T-helper 9 cell (primary cell): ENCODE measurements around the gene FAM131B.

ENCODE experiments used
- DNase-seq: peaks from one replicate; pipeline ENCODE4 v3.0.0-alpha.2; 2020

The FAM131B gene

GRCh38 chr7:143356414-143357050 lies 6.0 kb downstream of the FAM131B start:
- DNase-seq = no peak

DNA sequence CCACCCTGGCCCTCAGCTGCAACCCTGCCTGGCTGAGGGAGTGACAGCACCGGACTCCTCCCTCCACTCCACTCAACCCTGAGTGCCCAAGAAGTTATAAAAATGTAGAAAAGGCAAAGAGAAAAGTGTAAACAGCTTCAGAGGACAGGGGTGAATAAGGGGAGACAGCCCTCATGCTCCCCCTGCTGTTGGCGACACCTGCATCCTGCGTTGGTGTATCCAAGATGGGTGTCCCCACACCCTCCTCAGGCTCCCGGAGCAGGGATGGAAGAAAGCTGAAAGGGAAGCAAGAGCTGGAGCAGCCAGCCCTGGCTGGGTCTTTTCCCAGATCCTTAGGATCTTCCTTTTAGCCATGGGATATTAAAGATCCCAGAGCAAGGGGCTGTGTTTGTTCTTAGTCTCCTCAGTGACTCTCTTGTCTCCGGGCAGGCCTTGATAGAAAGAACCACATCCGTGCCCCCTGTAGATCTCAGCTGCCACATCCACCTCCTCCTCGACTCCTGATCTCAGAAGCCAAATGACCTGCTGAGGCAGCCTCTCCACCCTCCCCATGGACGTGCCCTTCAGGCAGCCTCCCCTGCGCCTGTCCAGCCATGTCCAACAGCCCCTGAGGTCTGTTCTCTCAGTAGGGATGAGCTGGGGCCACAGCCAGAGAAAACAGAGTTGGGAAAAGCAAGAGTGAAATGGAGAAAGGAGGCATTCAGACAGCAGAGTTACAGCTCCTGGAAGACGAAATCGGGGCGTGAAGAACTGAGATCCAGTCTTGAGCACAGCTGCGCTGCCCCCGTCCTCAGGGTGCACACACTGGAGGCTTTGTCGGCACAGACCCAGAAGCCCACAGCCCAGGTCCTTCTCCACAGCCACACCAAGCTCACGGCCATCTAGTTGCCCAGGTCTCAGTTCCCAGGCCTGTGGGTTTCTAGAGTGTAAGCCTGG lies 6.8 kb downstream of the FAM131B start:
- DNase-seq = no peak

- no peak for DNase-seq
Observed at GRCh38 chr7:143354965-143355364, 7.5 kb downstream of the FAM131B start.

- no peak for DNase-seq
Observed at GRCh38 chr7:143354376-143354775, 8.1 kb downstream of the FAM131B start.

GRCh38 chr7:143352531-143353002 lies 9.9 kb downstream of the FAM131B start:
- no peak for DNase-seq

- no peak for DNase-seq
Observed at GRCh38 chr7:143351574-143351973, 10.9 kb downstream of the FAM131B start.

DNA sequence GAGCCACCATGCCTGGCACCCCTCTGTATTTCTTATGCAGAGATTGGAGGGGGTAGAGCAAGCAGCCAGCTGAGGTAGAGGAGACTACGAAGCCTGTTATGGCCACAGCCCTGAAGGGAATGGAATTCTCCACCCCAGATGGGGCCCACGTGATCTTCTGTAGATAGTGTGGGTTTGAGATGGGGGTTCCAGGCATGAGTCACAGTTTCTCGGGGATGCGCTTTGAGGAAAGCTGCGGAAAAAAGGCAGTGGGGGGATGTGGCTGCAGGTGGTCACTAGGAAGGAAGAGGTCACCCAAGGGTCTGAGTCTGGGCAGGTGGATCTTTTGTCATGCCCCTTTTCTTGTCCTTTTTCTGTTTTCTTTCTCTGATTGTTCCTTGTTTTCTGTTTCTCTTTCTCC lies 11.5 kb downstream of the FAM131B start:
- DNase-seq = no peak

- no peak for DNase-seq
Observed at GRCh38 chr7:143347950-143348349, 14.6 kb downstream of the FAM131B start.

DNA sequence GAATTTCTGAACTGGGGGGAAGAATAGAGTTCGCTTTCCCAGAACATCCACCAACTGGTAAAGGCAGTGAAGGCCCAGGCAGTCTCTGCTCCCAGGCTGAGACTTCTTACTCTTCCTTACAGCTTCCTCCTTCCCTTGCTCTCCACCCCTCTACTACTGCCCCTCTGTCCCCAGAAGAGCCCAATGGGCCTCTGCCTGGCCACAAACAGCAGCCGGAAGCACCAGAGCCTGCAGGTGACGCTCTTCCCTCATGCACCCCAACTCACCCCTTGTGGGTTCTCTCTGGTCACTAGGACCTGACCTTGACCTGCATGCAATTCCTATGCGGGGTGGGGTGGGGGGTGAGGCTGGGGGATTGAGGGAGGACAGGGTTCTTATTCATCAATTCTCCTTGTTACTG lies 16.5 kb downstream of the FAM131B start:
- no peak for DNase-seq

GRCh38 chr7:143345428-143345900 lies 17.0 kb downstream of the FAM131B start:
- DNase-seq = peak; percentile 49

GRCh38 chr7:143343596-143343995 lies 18.9 kb downstream of the FAM131B start:
- no peak for DNase-seq

- no peak for DNase-seq
Observed at GRCh38 chr7:143341842-143342241, 20.7 kb downstream of the FAM131B start.

GRCh38 chr7:143337216-143337615 lies 25.3 kb downstream of the FAM131B start:
- DNase-seq = no peak

GRCh38 chr7:143334244-143334643 lies 28.3 kb downstream of the FAM131B start:
- no peak for DNase-seq

GRCh38 chr7:143331179-143331801 lies 31.2 kb downstream of the FAM131B start:
- no peak for DNase-seq

DNA sequence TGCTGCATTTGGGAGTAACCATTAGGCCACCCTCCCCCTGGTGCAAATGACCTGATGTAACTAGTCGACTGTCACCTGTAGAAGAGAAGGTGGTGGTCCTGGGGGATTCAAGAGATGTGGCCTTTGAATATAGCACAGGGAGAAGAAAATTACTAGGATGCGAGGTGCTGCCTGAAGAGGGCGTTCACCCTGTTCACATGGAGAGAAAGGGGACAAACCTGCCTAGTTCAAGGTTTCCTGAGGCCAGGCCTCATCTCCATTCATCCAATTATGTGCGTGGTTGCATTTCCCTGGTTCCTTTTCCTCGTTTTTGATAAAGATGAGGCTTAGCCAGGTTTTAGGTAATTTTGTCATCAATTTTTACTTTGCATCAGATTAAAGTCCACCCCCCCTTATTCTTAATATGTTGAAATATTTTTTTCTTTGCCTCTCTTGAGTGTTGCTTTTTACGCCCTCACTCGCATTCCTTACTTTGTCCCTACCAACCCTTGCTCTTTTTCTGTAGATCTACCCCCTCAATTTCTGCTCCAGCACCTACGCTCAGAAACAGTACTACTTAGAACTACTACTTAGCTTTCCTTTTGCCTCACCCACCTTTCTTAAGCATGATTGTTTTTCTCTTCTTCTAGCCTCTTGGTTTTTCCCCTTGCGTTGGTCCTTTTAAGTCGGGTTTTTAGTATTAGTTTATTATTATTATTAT lies 32.9 kb downstream of the FAM131B start:
- no peak for DNase-seq

DNA sequence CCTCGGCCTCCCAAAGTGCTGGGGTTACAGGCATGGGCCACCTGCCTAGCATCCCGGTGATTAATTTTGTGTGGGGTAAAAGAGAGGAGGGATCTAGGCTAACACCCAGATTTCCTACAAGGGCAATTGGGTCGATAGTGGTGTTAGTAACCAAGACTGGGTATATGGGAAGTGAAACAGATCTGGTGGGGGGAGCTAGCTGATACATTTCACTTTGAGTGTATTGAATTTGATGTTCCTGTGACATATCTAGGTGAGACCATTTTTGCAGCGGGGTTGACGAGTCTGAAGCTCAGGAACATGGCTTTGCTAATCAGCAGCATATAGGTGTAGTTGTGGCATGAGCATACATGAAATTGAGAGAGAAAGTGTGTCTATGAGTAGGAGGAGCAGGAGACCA lies 34.6 kb downstream of the FAM131B start:
- no peak for DNase-seq

DNA sequence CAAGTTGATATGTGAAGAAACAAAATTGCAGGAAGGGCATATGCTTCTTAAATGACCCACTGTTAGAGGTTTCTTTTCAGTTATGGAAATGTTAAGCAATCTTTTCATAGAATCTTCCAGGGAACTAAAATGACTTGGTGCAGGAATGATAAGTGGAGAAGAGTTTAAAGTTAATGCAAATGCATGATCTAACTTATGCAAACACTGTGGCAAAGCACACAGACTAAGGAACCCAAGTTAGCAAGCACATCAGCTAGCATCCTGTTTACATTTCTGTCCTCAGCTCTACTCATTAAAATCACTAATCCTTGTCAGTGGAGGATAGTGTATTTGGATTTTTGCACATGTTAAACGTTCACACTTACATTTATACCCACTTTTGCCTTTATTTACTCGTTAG lies 37.3 kb downstream of the FAM131B start:
- no peak for DNase-seq

DNA sequence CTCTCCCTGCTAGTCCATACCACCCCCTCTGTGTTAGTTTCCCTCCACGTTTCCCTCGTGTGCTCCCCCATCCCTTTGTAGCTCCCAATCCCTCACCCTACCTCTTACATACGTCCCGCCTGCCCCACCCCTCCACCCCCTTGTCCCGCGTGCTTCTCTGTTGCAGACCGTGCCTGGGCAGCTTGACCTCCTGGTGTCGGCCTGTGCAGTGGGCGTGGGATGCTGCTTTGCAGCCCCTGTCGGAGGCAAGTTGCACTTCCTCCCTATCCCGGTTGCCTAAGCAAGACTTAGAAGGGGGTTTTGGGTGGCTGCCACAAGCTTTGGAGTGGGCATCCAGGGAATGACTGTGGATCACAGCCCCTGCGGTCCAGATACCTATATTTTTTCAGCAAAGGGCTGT lies 38.9 kb downstream of the FAM131B start:
- no peak for DNase-seq

DNA sequence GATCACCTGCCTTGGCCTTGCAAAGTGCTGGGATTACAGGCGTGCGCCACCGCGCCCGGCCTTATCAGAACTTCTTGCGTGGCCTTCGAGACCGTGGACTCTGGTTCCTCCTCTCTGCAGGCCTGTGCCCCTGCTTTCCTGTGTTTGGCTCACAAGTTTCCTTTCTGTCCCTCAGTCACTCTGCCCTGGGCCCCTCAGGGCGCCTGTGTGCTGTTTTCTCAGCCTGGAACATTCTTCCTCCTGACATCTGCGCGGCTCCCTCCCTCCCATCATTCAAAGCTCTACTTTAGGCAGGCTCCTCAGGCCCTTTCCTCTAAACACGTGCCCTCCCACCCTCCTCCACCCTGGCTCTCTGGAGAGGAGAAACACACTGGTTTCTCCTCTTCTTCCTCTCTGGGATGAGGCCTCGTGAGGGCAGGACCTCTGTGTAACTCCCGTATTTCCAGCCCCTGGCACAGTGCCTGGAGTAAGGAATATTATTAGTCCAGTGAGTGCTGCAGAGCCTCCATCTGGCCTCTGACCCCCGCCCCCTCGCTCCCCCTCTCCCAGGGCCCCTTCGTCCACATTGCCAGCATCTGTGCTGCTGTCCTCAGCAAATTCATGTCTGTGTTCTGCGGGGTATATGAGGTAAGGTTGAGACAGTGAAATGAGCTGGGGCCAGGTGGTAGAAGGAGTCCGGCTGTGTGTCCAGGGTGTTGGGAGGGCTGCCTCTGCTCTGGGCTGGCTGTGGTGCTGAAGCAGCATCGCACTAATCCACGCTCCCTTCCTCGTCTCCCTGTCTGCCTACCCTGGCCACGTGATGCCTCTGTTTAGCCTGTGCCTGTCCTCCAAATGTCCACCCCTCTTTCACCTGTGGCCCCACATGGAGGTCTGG lies 39.5 kb downstream of the FAM131B start:
- DNase-seq = no peak

DNA sequence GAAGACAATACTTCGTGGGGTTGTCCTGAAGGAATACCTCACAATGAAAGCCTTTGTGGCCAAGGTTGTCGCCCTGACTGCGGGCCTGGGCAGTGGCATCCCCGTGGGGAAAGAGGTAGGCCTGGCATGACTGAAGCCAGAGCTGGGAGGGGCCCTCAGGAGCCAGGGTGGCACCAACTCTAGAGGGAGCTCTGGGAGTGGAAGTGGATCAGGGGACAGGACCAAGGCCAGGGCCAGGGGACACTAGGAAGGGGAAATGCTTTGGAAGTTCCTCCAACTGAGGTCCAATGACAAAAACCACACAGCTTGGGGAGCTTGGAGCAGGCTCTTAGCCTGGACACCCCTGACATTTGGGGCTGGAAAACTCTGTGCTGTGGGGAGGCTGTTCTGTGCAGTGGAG lies 40.8 kb downstream of the FAM131B start:
- no peak for DNase-seq

GRCh38 chr7:143321242-143321641 lies 41.3 kb downstream of the FAM131B start:
- no peak for DNase-seq
